Activated B cell treated with CpG ODN at 0.5 μM for 24 hours (primary cell): ENCODE data around the gene NXF3. TPM values are rescaled to one million over a fixed set of nuclear protein-coding genes. Genes with fewer than 3 reads are reported as not detected.

Experiments used
- ATAC-seq: fragments of 200-7000 bp; cut with Tn5 transposase; one replicate; pipeline ENCODE4 v1.10.0; 2021; ENCODE audit warnings: low read depth, mild to moderate bottlenecking, moderate library complexity
- CTCF ChIA-PET: fragments of 350-600 bp; sonication (Branson Sonifier 250); formaldehyde crosslinking; loops from one replicate; lab custom pipeline; 2021; ENCODE audit warnings: antibody characterized with exemption; lab: Charles Lee
- POLR2A ChIA-PET: fragments of 350-600 bp; sonication (Branson Sonifier 250); formaldehyde crosslinking; loops from one replicate; lab custom pipeline; 2021; ENCODE audit warnings: antibody characterized with exemption; lab: Charles Lee
- DNase-seq: peaks from one replicate; pipeline ENCODE4 v3.0.0; 2022
- H3K27ac Mint-ChIP-seq: one replicate; pipeline ENCODE4 v1.8.0; 2020; ENCODE audit warnings: mixed read lengths
- H3K27me3 Mint-ChIP-seq: one replicate; pipeline ENCODE4 v1.8.0; 2021; ENCODE audit warnings: mixed read lengths
- H3K36me3 Mint-ChIP-seq: one replicate; pipeline ENCODE4 v1.8.0; 2021; ENCODE audit warnings: low read depth, mixed read lengths
- H3K4me1 Mint-ChIP-seq: one replicate; pipeline ENCODE4 v1.8.0; 2021; ENCODE audit warnings: mixed read lengths
- H3K4me3 Mint-ChIP-seq: one replicate; pipeline ENCODE4 v1.8.0; 2020; ENCODE audit warnings: mild to moderate bottlenecking, mixed read lengths
- H3K9me3 Mint-ChIP-seq: one replicate; pipeline ENCODE4 v1.8.0; 2020; ENCODE audit warnings: mixed read lengths
- CTCF ChIP-seq: fragments of 200-600 bp; IDR thresholded peaks from one replicate; pipeline ENCODE4 v1.8.0; 2022; ENCODE audit warnings: antibody characterized with exemption, mild to moderate bottlenecking
- intact Hi-C: fragments of 100-400 bp; cut with micrococcal nuclease; formaldehyde crosslinking; loops from one replicate; pipeline ENCODE4 v1.15.1; 2024
- total RNA-seq: library from RNA; stranded (reverse); gene quantifications from 2 replicates; pipeline ENCODE4 v1.2.3, GENCODE V29; 2022

NXF3 gene
- total RNA-seq, 1 donor from 2014 or later = not detected

- no peaks in the 10 kb centered on the region for H3K4me1 Mint-ChIP-seq
- H3K27ac Mint-ChIP-seq = no peak within 1 kb of the TSS
- no peaks in the 10 kb centered on the region for H3K9me3 Mint-ChIP-seq
- POLR2A ChIA-PET = no interaction called here
- CTCF ChIA-PET = no interaction called here
- TF ChIP-seq CTCF = no peak
- H3K27me3 Mint-ChIP-seq = peaks cover 11% of the 10 kb centered on the region
- no peaks in the 10 kb centered on the region for H3K36me3 Mint-ChIP-seq
- no peak for ATAC-seq
- no peak for DNase-seq
- intact Hi-C loops = no loop called here
- H3K4me3 Mint-ChIP-seq = no peak within 1 kb of the TSS
Measured at GRCh38 chrX:103063918-103064434, 29.0 kb downstream of the NXF3 start, which contains the start of gene BEX1. TSS of gene BEX1 (minus strand) at chrX:103064171. CDS start at chrX:103063274, 897 bp downstream.

DNA sequence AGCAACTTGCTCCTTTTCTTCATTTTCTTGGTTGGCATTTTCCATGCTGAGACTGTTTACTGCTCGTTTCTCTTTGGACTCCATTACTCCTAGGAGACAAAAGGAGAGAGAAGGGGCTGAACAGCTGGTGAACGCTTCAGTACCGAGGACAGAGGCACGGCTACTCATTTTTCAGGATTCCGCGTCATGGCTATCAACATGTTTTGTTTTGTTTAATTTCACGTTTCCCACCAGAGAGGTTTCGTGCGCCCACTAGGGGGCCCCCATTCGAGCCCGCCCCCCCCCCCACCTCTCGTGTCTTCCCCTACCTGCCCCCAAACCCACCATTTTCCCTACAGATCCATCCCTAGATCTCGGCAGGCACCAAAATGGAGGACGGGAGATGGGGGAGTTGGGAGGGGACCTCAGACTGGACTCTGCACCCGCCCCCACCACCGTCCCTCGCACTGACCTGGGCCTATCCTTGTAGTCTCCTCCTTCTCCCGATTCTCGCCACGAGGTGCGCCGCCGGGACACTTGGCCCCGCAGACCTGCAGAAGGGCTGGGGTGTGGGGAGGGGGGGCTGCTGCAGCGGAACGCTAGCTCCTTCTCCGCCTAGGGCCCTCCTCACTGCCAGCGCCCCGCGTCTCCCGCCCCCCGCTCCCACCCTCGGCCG is 29.6 kb downstream of the NXF3 start:
- H3K27me3 Mint-ChIP-seq = peaks cover 11% of the 10 kb centered on the region
- TF ChIP-seq CTCF = no peak
- DNase-seq (no peak), ATAC-seq (no peak)
- ChIA-PET POLR2A (no interaction called here), CTCF (no interaction called here)
- H3K4me1 Mint-ChIP-seq = no peaks in the 10 kb centered on the region
- no peak overlapping the region for H3K4me3 Mint-ChIP-seq
- H3K27ac Mint-ChIP-seq = no peak overlapping the region
- intact Hi-C loops = no loop called here
- H3K9me3 Mint-ChIP-seq = no peaks in the 10 kb centered on the region
- no peaks in the 10 kb centered on the region for H3K36me3 Mint-ChIP-seq

DNA sequence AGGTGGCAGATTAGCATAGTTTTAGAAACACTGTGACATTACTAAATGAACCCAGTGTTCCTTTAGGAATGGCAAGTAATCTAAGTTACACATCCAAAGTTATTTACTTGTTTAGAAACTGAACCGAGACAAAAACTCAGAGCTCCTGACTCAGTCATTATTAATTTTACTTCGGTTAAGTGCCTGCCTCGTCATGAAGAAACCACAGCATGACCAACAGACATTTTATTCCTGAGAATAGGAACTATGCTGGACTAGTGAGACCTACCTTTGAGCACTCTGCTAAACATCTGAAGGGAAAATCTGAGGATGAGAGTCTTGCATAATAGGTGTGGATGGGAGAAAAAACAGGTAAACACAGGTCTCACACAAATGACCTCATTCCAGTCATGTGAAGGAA is 31.5 kb downstream of the NXF3 start:
- Mint-ChIP-seq H3K27ac (no peak overlapping the region), H3K4me1 (no peaks in the 10 kb centered on the region), H3K27me3 (peaks cover 11% of the 10 kb centered on the region), H3K36me3 (no peaks in the 10 kb centered on the region), H3K4me3 (no peak overlapping the region), H3K9me3 (no peaks in the 10 kb centered on the region)
- no peak for DNase-seq
- intact Hi-C loops = no loop called here
- no peak for ATAC-seq
- POLR2A ChIA-PET = no interaction called here
- no peak for TF ChIP-seq CTCF
- CTCF ChIA-PET = no interaction called here

- H3K36me3 Mint-ChIP-seq = no peaks in the 10 kb centered on the region
- no peaks in the 10 kb centered on the region for H3K27me3 Mint-ChIP-seq
- TF ChIP-seq CTCF = no peak
- CTCF ChIA-PET = no interaction called here
- H3K27ac Mint-ChIP-seq = no peak overlapping the region
- no peaks in the 10 kb centered on the region for H3K9me3 Mint-ChIP-seq
- POLR2A ChIA-PET = no interaction called here
- ATAC-seq = no peak
- intact Hi-C loops = no loop called here
- no peaks in the 10 kb centered on the region for H3K4me1 Mint-ChIP-seq
- H3K4me3 Mint-ChIP-seq = no peak overlapping the region
- DNase-seq = no peak
Measured at GRCh38 chrX:103056902-103057301, 36.0 kb downstream of the NXF3 start.

- CTCF ChIA-PET = no interaction called here
- no peaks in the 10 kb centered on the region for H3K9me3 Mint-ChIP-seq
- H3K27me3 Mint-ChIP-seq = no peaks in the 10 kb centered on the region
- ATAC-seq (no peak), DNase-seq (no peak)
- no peaks in the 10 kb centered on the region for H3K4me1 Mint-ChIP-seq
- H3K36me3 Mint-ChIP-seq = no peaks in the 10 kb centered on the region
- POLR2A ChIA-PET = no interaction called here
- intact Hi-C loops = no loop called here
- no peak for TF ChIP-seq CTCF
- H3K4me3 Mint-ChIP-seq = no peak overlapping the region
- no peak overlapping the region for H3K27ac Mint-ChIP-seq
Measured at GRCh38 chrX:103052625-103053024, 40.3 kb downstream of the NXF3 start.
